Activated B cell treated with CpG ODN at 0.5 μM for 24 hours (primary cell): Measurements from ENCODE around the gene DKKL1. TPM values are rescaled to one million over a fixed set of nuclear protein-coding genes. Genes with fewer than 3 reads are reported as not detected.

Experiments used
- ATAC-seq: fragments of 200-7000 bp; cut with Tn5 transposase; one replicate; pipeline ENCODE4 v1.10.0; 2021; ENCODE audit warnings: low read depth, mild to moderate bottlenecking, moderate library complexity
- CTCF ChIA-PET: fragments of 350-600 bp; sonication (Branson Sonifier 250); formaldehyde crosslinking; loops from one replicate; lab custom pipeline; 2021; ENCODE audit warnings: antibody characterized with exemption; lab: Charles Lee
- POLR2A ChIA-PET: fragments of 350-600 bp; sonication (Branson Sonifier 250); formaldehyde crosslinking; loops from one replicate; lab custom pipeline; 2021; ENCODE audit warnings: antibody characterized with exemption; lab: Charles Lee
- DNase-seq: peaks from one replicate; pipeline ENCODE4 v3.0.0; 2022
- H3K27ac Mint-ChIP-seq: one replicate; pipeline ENCODE4 v1.8.0; 2020; ENCODE audit warnings: mixed read lengths
- H3K27me3 Mint-ChIP-seq: one replicate; pipeline ENCODE4 v1.8.0; 2021; ENCODE audit warnings: mixed read lengths
- H3K36me3 Mint-ChIP-seq: one replicate; pipeline ENCODE4 v1.8.0; 2021; ENCODE audit warnings: low read depth, mixed read lengths
- H3K4me1 Mint-ChIP-seq: one replicate; pipeline ENCODE4 v1.8.0; 2021; ENCODE audit warnings: mixed read lengths
- H3K4me3 Mint-ChIP-seq: one replicate; pipeline ENCODE4 v1.8.0; 2020; ENCODE audit warnings: mild to moderate bottlenecking, mixed read lengths
- H3K9me3 Mint-ChIP-seq: one replicate; pipeline ENCODE4 v1.8.0; 2020; ENCODE audit warnings: mixed read lengths
- CTCF ChIP-seq: fragments of 200-600 bp; IDR thresholded peaks from one replicate; pipeline ENCODE4 v1.8.0; 2022; ENCODE audit warnings: antibody characterized with exemption, mild to moderate bottlenecking
- intact Hi-C: fragments of 100-400 bp; cut with micrococcal nuclease; formaldehyde crosslinking; loops from one replicate; pipeline ENCODE4 v1.15.1; 2024
- total RNA-seq: library from RNA; stranded (reverse); gene quantifications from 2 replicates; pipeline ENCODE4 v1.2.3, GENCODE V29; 2022

The DKKL1 gene
- total RNA-seq, 1 donor from 2014 or later: 0.71 TPM

DNA sequence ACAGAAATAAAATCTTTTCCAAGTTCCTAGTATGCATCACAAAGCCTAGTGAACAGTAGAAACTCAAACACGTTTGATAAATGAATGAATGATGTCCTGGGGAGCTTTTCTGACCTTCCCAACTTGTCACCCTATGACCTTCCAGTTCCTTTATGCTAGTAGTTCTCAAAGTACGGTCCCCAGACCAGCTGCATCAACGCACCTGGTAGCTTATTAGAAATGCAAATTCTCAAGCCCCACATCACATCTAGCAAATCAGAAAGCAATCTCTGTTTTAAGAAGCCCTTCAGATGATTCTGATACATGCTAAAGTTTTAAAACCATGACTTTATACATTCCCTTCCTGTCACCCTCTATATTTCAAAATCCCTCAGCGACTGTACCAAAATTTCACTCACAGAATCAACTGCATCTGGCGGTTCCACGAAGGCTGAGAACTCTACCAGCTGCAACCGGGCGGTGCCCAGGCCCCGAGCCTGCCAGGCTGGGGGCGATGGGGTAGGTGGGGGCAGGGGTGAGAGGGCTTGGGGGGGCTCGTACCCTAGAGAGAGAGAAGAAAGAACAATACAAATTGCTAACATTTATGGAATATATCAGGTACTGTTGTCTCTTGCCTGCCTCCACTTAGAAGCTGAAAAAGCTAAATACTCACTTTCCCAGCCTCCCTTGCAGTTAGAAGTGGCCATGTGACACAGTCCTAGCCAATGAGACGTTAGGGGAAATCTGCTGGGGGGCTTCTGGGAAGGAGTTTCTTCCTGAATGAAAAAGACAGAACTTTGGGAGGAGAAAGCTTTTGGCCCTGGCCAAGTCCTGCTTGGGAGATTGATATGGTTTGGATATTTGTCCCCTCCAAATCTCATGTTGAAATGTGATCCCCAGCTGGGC, 15.1 kb upstream of the DKKL1 start:
- DNase-seq (no peak), ATAC-seq (peak; percentile 34)
- H3K27ac Mint-ChIP-seq: peak overlapping the region; percentile 70
- no peak for TF ChIP-seq CTCF
- intact Hi-C loops: no loop called here
- peaks cover 21% of the 10 kb centered on the region for H3K36me3 Mint-ChIP-seq
- no peaks in the 10 kb centered on the region for H3K9me3 Mint-ChIP-seq
- no peaks in the 10 kb centered on the region for H3K27me3 Mint-ChIP-seq
- peaks cover 36% of the 10 kb centered on the region for H3K4me1 Mint-ChIP-seq
- ChIA-PET POLR2A (interaction anchor here (0.6 to 19.9 kb wide), 9 partner anchors 8 to 245 kb away, joined by 3 to 757 read pairs (median 4); partner anchors contain the start of genes CD37 and SLC6A16), CTCF (interaction anchor here (1.2 to 1.4 kb wide), 4 partner anchors 9 to 43 kb away, joined by 3 to 5 read pairs (median 3); partner anchors contain the start of gene CD37)
- H3K4me3 Mint-ChIP-seq: peak overlapping the region; percentile 41

DNA sequence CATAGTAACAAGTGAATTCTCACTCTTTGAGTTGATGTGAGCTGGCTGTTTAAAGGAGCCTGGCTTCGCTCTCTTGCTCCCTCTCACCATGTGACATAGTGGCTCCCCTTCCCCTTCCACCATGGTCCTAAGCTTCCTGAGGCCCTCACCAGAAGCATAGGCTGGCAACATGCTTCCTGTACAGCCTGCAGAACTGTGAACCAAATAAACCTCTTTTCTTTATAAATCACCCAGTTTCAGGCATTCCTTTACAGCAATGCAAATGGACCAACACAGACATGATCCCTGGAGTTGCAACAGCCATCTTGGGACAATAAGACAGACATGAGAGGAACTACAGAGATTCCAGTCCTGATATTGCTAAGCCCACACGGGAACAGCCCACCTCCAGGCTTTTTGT, 14.1 kb upstream of the DKKL1 start:
- peaks cover 42% of the 10 kb centered on the region for H3K4me1 Mint-ChIP-seq
- POLR2A ChIA-PET: interaction anchor here (0.7 to 19.9 kb wide), 6 partner anchors 8 to 160 kb away, joined by 3 to 757 read pairs (median 4); partner anchors contain the start of genes CD37 and SLC6A16
- intact Hi-C loops: no loop called here
- no peak overlapping the region for H3K4me3 Mint-ChIP-seq
- CTCF ChIA-PET: interaction anchor here (1.4 kb wide), 1 partner anchor 11 kb away, joined by 3 read pairs; no protein-coding TSS in a partner anchor
- ATAC-seq: no peak
- H3K9me3 Mint-ChIP-seq: no peaks in the 10 kb centered on the region
- H3K27me3 Mint-ChIP-seq: no peaks in the 10 kb centered on the region
- no peak for TF ChIP-seq CTCF
- peaks cover 19% of the 10 kb centered on the region for H3K36me3 Mint-ChIP-seq
- no peak overlapping the region for H3K27ac Mint-ChIP-seq
- no peak for DNase-seq

- Mint-ChIP-seq H3K27ac (peak overlapping the region; percentile 80), H3K36me3 (no peaks in the 10 kb centered on the region), H3K27me3 (no peaks in the 10 kb centered on the region), H3K4me3 (peak overlapping the region; percentile 73), H3K9me3 (no peaks in the 10 kb centered on the region), H3K4me1 (peaks cover 56% of the 10 kb centered on the region)
- ChIA-PET POLR2A (interaction anchor here (0.6 to 9.2 kb wide), 10 partner anchors 11 to 705 kb away, joined by 3 to 120 read pairs (median 5); partner anchors contain the start of gene CD37), CTCF (interaction anchor here (1.0 kb wide), 1 partner anchor 157 kb away, joined by 3 read pairs; no protein-coding TSS in a partner anchor)
- no peak for TF ChIP-seq CTCF
- ATAC-seq (no peak), DNase-seq (no peak)
- intact Hi-C loops: no loop called here
Measured at GRCh38 chr19:49355909-49356353, 7.7 kb upstream of the DKKL1 start.

DNA sequence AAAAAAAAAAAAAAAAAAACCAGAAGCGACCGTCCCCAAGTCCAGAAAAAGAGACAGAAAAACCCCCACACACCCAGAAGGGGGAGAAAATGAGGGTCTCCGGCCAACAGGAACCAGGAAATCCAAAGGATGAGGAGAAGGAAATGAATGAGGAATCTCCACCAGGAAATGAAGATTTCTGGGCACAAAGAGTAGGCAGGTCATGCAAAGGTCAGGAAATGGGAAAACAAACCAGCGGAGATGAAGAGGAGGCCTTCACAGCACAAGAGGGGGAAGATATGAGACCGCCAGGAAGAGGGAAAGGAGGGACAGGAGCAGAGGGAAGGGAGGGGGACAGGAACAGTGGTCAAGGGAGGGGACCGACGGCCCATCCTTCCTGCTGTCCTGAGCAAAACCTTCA, 7.3 kb upstream of the DKKL1 start:
- peak overlapping the region; percentile 80 for H3K27ac Mint-ChIP-seq
- ChIA-PET CTCF (no interaction called here), POLR2A (interaction anchor here (0.6 to 9.2 kb wide), 10 partner anchors 12 to 706 kb away, joined by 3 to 120 read pairs (median 5); partner anchors contain the start of gene CD37)
- no peak for TF ChIP-seq CTCF
- DNase-seq (no peak), ATAC-seq (no peak)
- peak overlapping the region; percentile 73 for H3K4me3 Mint-ChIP-seq
- H3K36me3 Mint-ChIP-seq: no peaks in the 10 kb centered on the region
- H3K9me3 Mint-ChIP-seq: no peaks in the 10 kb centered on the region
- no peaks in the 10 kb centered on the region for H3K27me3 Mint-ChIP-seq
- H3K4me1 Mint-ChIP-seq: peaks cover 61% of the 10 kb centered on the region
- intact Hi-C loops: no loop called here

DNA sequence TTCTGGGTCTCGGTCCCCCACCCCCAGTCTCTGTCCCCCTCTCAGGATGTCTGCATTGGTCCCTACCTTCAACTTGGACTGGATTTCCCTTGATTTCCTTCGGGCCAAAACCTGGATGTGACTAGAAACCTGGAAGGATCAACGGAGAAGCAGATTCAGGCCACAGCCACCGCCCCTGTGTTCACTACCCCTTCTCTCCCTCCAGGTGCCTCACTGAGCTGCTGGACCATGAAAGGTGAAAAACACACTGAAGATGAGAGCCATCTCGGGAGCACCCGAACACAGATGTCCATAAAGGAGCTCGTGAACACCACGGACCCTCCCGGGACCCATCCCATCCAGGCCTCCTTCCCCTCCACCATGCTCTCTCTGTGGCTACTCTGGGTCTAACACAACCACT, 6.5 kb upstream of the DKKL1 start:
- H3K4me3 Mint-ChIP-seq: peak overlapping the region; percentile 73
- peak overlapping the region; percentile 80 for H3K27ac Mint-ChIP-seq
- intact Hi-C loops: no loop called here
- no peaks in the 10 kb centered on the region for H3K27me3 Mint-ChIP-seq
- DNase-seq (no peak), ATAC-seq (peak; percentile 57)
- H3K36me3 Mint-ChIP-seq: no peaks in the 10 kb centered on the region
- CTCF ChIA-PET: interaction anchor here (0.6 to 1.5 kb wide), 4 partner anchors 9 to 117 kb away, joined by 3 to 4 read pairs (median 3); partner anchors contain the start of gene FLT3LG
- H3K9me3 Mint-ChIP-seq: no peaks in the 10 kb centered on the region
- POLR2A ChIA-PET: interaction anchor here (0.6 to 7.0 kb wide), 8 partner anchors 9 to 86 kb away, joined by 3 to 89 read pairs (median 4); partner anchors contain the start of gene CD37
- TF ChIP-seq CTCF: no peak
- H3K4me1 Mint-ChIP-seq: peaks cover 68% of the 10 kb centered on the region
